CD4-positive, CD25-positive, alpha-beta regulatory T cell (primary cell): Measurements from ENCODE around the gene HDLBP. TPM values are rescaled to one million over a fixed set of nuclear protein-coding genes. Genes with fewer than 3 reads are reported as not detected.

ENCODE experiments used
- ATAC-seq, 2 donors: fragments of 150-1000 bp; cut with Tn5 transposase; one replicate each; pipeline ENCODE4 v1.10.0; 2021; ENCODE audit warnings: low read depth in 2 of 2, moderate number of reproducible peaks in 2 of 2, moderate library complexity in 1 of 2
- DNase-seq, 3 donors: peaks; one replicate each; pipeline versions ENCODE4 v3.0.0 to v3.0.0-alpha.2; 2012 to 2022; ENCODE audit warnings: mixed read lengths in 1 of 3
- H3K27ac ChIP-seq: one replicate; pipeline ENCODE4 v1.7.0; 2013; ENCODE audit warnings: mild to moderate bottlenecking, low read length; ENCODE audit not compliant: insufficient read depth, poor library complexity, severe bottlenecking
- H3K27me3 ChIP-seq: one replicate; pipeline ENCODE4 v1.7.0; 2013; ENCODE audit warnings: low read length; ENCODE audit not compliant: control insufficient read depth, insufficient read depth
- H3K36me3 ChIP-seq: one replicate; pipeline ENCODE4 v1.7.0; 2013; ENCODE audit warnings: mild to moderate bottlenecking, low read length, moderate library complexity; ENCODE audit not compliant: control insufficient read depth, insufficient read depth
- H3K4me1 ChIP-seq: 2 replicates; pipeline ENCODE4 v1.7.0; 2013; ENCODE audit warnings: mild to moderate bottlenecking, low read length; ENCODE audit not compliant: insufficient read depth, control insufficient read depth, poor library complexity, severe bottlenecking
- H3K4me3 ChIP-seq: one replicate; pipeline ENCODE4 v1.7.0; 2013; ENCODE audit warnings: low read depth, mild to moderate bottlenecking, low read length, moderate library complexity
- H3K9me3 ChIP-seq, 2 experiments: 1 replicate in 1 of 2; 2 replicates in 1 of 2; pipeline ENCODE4 v1.7.0; 2013; ENCODE audit warnings: low read length in 2 of 2, mild to moderate bottlenecking in 1 of 2, moderate library complexity in 1 of 2; ENCODE audit not compliant: control insufficient read depth in 2 of 2
- H3K27ac Mint-ChIP-seq, 3 donors: one replicate each; pipeline ENCODE4 v1.8.0; 2020 to 2022; ENCODE audit warnings: mild to moderate bottlenecking in 3 of 3, mixed read lengths in 3 of 3, moderate library complexity in 2 of 3
- H3K27me3 Mint-ChIP-seq: one replicate; pipeline ENCODE4 v1.8.0; 2022; ENCODE audit warnings: mild to moderate bottlenecking, mixed read lengths
- H3K36me3 Mint-ChIP-seq: one replicate; pipeline ENCODE4 v1.8.0; 2020; ENCODE audit warnings: mixed read lengths
- H3K4me1 Mint-ChIP-seq, 4 donors: one replicate each; pipeline ENCODE4 v1.8.0; 2020 to 2022; ENCODE audit warnings: mixed read lengths in 4 of 4, mild to moderate bottlenecking in 1 of 4
- H3K4me3 Mint-ChIP-seq, 4 donors: one replicate each; pipeline ENCODE4 v1.8.0; 2020 to 2022; ENCODE audit warnings: mild to moderate bottlenecking in 4 of 4, mixed read lengths in 4 of 4, moderate library complexity in 3 of 4
- H3K9me3 Mint-ChIP-seq, 7 donors: one replicate each; pipeline ENCODE4 v1.8.0; 2020 to 2022; ENCODE audit warnings: mixed read lengths in 7 of 7, mild to moderate bottlenecking in 3 of 7, moderate library complexity in 2 of 7
- polyA plus RNA-seq, 4 donors: library from polyadenylated mRNA; unstranded; fragments of 300-500 nt; fragmentation: Illumina TruSeq; gene quantifications; one replicate each; pipeline ENCODE4 v1.2.3, GENCODE V29; 2021
- total RNA-seq: library from RNA; stranded (reverse); gene quantifications from one replicate; pipeline ENCODE4 v1.2.3, GENCODE V29; 2022

The HDLBP gene
- total and polyA plus RNA-seq, 5 donors from 2014 or later = 33.6 to 121 (median 41.7) TPM

GRCh38 chr2:241187918-241188234, 127.6 kb downstream of the HDLBP start:
- H3K27ac Mint-ChIP-seq = no peak overlapping the region
- no peak for ATAC-seq
- H3K27me3 ChIP-seq = no peaks in the 10 kb centered on the region
- H3K4me3 ChIP-seq = no peak overlapping the region
- DNase-seq = no peak
- H3K4me1 Mint-ChIP-seq = no peaks in the 10 kb centered on the region
- H3K4me1 ChIP-seq = no peaks in the 10 kb centered on the region
- H3K9me3 ChIP-seq = no peaks in the 10 kb centered on the region
- peaks cover 4% of the 10 kb centered on the region for H3K36me3 Mint-ChIP-seq
- H3K4me3 Mint-ChIP-seq = no peak overlapping the region
- no peaks in the 10 kb centered on the region for H3K9me3 Mint-ChIP-seq
- no peaks in the 10 kb centered on the region for H3K27me3 Mint-ChIP-seq
- no peak overlapping the region for H3K27ac ChIP-seq
- peaks cover 9% of the 10 kb centered on the region for H3K36me3 ChIP-seq

DNA sequence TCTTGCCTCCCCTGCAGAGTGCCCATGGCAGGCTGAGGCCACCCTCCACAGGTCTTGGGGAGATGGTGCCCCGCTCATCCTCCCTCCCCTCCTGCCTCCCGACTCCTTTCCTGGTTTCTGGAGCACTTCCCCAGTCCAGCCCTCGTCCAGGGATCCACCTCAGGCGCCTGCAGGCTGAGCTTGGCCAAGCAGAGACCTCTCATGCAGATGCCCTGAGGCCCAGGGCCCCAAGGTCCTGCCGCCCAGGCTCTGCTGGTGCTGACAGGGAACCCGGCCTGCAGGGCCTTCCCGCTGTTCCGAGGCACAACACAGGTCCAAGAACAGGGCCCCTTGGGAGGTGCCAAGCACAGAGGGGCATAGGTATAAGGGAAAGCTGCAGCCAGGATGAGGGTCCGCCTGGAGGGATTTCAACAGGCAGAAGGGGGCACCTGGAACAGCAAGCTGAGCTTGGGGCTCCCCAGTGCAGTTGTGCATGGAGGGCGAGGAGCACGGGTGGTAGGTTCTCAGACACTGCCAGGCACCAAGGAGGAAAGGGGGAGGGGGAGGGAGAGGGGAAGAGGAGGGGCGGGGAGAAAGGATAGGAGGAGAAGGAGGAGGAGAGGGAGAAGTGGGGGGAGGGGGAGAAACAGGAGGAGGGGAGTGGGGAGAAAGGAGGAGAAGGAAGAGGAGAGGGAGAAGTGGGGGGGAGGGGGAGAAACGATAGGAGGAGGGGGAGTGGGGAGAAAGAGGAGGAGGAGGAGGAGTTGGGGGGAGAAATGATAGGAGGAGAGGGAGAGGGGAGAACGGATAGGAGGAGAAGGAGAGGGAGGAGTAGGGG, 128.2 kb downstream of the HDLBP start:
- no peaks in the 10 kb centered on the region for H3K27me3 ChIP-seq
- Mint-ChIP-seq H3K4me1 (no peaks in the 10 kb centered on the region), H3K4me3 (no peak overlapping the region), H3K27ac (no peak overlapping the region), H3K36me3 (peaks cover 4% of the 10 kb centered on the region), H3K9me3 (no peaks in the 10 kb centered on the region), H3K27me3 (no peaks in the 10 kb centered on the region)
- no peak overlapping the region for H3K4me3 ChIP-seq
- ATAC-seq = no peak
- DNase-seq = no peak
- H3K9me3 ChIP-seq = no peaks in the 10 kb centered on the region
- H3K36me3 ChIP-seq = peaks cover 13% of the 10 kb centered on the region
- no peaks in the 10 kb centered on the region for H3K4me1 ChIP-seq
- H3K27ac ChIP-seq = no peak overlapping the region

DNA sequence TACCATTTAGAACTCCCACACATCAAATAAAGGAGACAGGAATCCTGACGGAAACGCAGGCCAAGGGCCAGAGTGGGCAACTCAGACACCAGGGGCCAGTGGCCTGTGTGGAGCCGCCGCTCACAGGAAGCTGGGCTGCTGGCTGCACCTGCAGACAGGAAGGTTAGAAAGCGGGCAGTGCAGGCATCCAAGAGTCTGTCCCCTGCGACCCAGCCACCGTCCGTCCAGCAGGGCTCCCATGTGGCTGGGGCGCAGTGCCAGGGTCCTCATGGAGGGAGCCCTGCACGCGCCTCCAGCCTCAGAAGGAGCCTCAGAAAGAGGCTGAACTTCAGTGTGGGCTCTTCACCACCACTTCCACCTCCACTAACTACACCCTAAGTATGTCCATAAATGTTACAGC, 129.5 kb downstream of the HDLBP start:
- no peaks in the 10 kb centered on the region for H3K4me1 Mint-ChIP-seq
- H3K4me3 Mint-ChIP-seq = no peak overlapping the region
- H3K27me3 Mint-ChIP-seq = no peaks in the 10 kb centered on the region
- Histone ChIP-seq H3K9me3 (no peaks in the 10 kb centered on the region), H3K4me1 (no peaks in the 10 kb centered on the region), H3K4me3 (no peak overlapping the region), H3K36me3 (peaks cover 13% of the 10 kb centered on the region), H3K27me3 (no peaks in the 10 kb centered on the region), H3K27ac (no peak overlapping the region)
- no peaks in the 10 kb centered on the region for H3K9me3 Mint-ChIP-seq
- DNase-seq = no peak
- ATAC-seq = no peak
- H3K36me3 Mint-ChIP-seq = peaks cover 7% of the 10 kb centered on the region
- no peak overlapping the region for H3K27ac Mint-ChIP-seq

GRCh38 chr2:241184901-241185300, 130.6 kb downstream of the HDLBP start:
- peaks cover 17% of the 10 kb centered on the region for H3K36me3 ChIP-seq
- no peaks in the 10 kb centered on the region for H3K9me3 ChIP-seq
- Mint-ChIP-seq H3K36me3 (peaks cover 11% of the 10 kb centered on the region), H3K27me3 (no peaks in the 10 kb centered on the region), H3K4me3 (no peak overlapping the region), H3K4me1 (no peaks in the 10 kb centered on the region), H3K27ac (no peak overlapping the region), H3K9me3 (no peaks in the 10 kb centered on the region)
- no peaks in the 10 kb centered on the region for H3K4me1 ChIP-seq
- ATAC-seq (no peak), DNase-seq (no peak)
- H3K4me3 ChIP-seq = no peak overlapping the region
- H3K27me3 ChIP-seq = no peaks in the 10 kb centered on the region
- H3K27ac ChIP-seq = no peak overlapping the region

DNA sequence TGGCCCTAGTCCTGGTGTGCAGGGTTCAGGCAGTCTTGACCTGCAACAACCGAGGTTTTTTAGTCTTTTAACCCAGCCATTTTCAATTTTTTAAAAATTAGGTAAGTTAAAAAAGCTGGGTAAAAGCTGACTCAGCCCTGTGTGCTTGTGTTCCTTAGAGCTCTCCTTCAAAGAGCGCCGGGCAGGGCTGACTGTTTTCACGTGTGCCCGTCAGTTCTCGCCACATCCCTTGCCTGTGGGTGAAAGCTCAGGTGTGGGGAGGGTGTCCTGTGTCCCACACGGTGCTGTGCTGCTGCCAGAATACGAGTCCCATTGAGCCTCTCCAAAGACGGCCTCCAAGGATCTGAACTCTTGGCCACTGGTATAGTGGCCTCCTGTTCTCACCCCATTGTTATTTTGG, 132.3 kb downstream of the HDLBP start:
- Mint-ChIP-seq H3K4me1 (peaks cover 0 to 9% (median 3%) of the 10 kb centered on the region in 4 donors), H3K36me3 (peaks cover 23% of the 10 kb centered on the region), H3K4me3 (no peak overlapping the region), H3K27me3 (no peaks in the 10 kb centered on the region), H3K9me3 (no peaks in the 10 kb centered on the region), H3K27ac (no peak overlapping the region)
- Histone ChIP-seq H3K36me3 (peaks cover 22% of the 10 kb centered on the region), H3K27ac (no peak overlapping the region), H3K4me3 (no peak overlapping the region), H3K4me1 (no peaks in the 10 kb centered on the region), H3K9me3 (no peaks in the 10 kb centered on the region), H3K27me3 (no peaks in the 10 kb centered on the region)
- ATAC-seq (no peak), DNase-seq (no peak)

DNA sequence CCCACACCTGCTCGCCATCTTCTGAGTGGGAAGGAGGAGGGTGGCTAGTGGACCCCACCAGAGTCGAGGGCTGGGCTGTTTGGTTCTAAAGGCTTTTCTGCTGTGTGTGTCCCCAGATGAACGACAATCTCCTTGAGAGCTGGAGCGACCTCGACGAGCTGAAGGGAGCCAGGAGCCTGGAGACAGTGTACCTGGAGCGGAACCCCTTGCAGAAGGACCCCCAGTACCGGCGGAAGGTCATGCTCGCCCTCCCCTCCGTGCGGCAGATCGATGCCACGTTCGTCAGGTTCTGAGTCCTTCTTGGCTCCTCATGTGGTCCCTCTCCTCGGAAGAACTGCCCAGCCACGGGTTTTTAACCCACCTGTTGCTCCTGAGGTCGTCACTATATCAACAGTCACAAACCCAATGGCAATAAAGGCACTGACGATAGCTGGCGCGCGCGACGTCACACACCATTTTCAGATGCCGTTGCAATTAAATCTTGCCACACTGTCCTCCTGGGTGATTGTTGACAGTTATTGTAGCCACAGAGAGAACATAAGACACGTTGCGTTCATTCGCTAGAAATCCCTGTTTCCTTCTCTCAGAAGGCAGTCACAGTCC, 132.8 kb downstream of the HDLBP start:
- Mint-ChIP-seq H3K4me1 (peaks cover 0 to 9% (median 3%) of the 10 kb centered on the region in 4 donors), H3K4me3 (no peak overlapping the region), H3K27me3 (no peaks in the 10 kb centered on the region), H3K27ac (no peak overlapping the region), H3K36me3 (peaks cover 23% of the 10 kb centered on the region), H3K9me3 (no peaks in the 10 kb centered on the region)
- Histone ChIP-seq H3K27me3 (no peaks in the 10 kb centered on the region), H3K9me3 (no peaks in the 10 kb centered on the region), H3K4me3 (no peak overlapping the region), H3K4me1 (no peaks in the 10 kb centered on the region), H3K36me3 (peaks cover 25% of the 10 kb centered on the region), H3K27ac (no peak overlapping the region)
- ATAC-seq (no peak), DNase-seq (no peak)

DNA sequence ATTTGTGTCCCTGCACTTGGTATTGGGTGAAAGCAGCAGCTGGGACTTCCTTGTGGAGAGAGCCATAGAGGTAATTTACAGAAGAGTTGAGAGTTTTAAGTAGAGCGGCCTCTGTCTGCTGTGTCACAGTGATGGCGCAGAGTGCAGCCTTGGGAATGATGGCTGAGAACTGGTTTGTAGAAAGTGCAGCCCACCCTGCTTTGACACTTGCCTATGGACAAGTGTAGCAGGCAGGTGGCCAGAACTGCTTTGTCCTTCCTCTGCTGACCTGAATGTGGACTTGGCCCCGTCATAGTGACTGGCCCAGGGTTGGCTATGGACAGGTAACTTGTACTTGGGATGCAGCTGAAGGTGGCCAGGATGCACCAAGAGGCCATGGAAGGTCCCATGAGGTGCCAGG, 133.3 kb downstream of the HDLBP start:
- no peaks in the 10 kb centered on the region for H3K27me3 Mint-ChIP-seq
- Histone ChIP-seq H3K4me1 (no peaks in the 10 kb centered on the region), H3K9me3 (no peaks in the 10 kb centered on the region), H3K4me3 (no peak overlapping the region), H3K27me3 (no peaks in the 10 kb centered on the region), H3K27ac (no peak overlapping the region), H3K36me3 (peaks cover 28% of the 10 kb centered on the region)
- peaks cover 0 to 9% (median 3%) of the 10 kb centered on the region in 4 donors for H3K4me1 Mint-ChIP-seq
- no peak for DNase-seq
- no peak overlapping the region for H3K4me3 Mint-ChIP-seq
- H3K36me3 Mint-ChIP-seq = peaks cover 23% of the 10 kb centered on the region
- no peak overlapping the region for H3K27ac Mint-ChIP-seq
- no peak for ATAC-seq
- H3K9me3 Mint-ChIP-seq = no peaks in the 10 kb centered on the region

DNA sequence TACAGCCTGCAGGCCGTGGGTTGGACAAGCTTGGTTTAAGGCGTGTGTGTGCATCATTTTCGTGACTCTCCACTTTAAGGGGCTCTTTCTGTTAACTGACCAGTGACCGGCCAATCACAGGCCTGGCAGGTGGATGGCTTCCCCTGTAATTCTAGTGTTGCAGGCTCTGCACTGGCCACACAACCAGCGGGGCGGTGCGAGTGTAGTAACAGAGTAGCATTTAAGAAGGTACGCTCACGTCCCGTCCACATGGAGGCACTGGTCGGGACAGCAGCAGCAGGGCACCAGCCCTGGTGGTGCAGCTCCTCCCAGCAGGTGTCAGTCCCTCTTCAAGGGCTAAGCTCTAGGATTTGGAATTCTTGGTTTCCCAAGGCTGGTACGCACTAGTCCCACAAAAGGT, 135.0 kb downstream of the HDLBP start:
- no peaks in the 10 kb centered on the region for H3K27me3 Mint-ChIP-seq
- H3K4me3 Mint-ChIP-seq = no peak overlapping the region
- DNase-seq = no peak
- no peaks in the 10 kb centered on the region for H3K9me3 Mint-ChIP-seq
- no peak overlapping the region for H3K4me3 ChIP-seq
- H3K27ac Mint-ChIP-seq = no peak overlapping the region
- no peak for ATAC-seq
- peaks cover 29% of the 10 kb centered on the region for H3K36me3 ChIP-seq
- no peaks in the 10 kb centered on the region for H3K9me3 ChIP-seq
- H3K27ac ChIP-seq = no peak overlapping the region
- peaks cover 23% of the 10 kb centered on the region for H3K36me3 Mint-ChIP-seq
- no peaks in the 10 kb centered on the region for H3K4me1 ChIP-seq
- peaks cover 0 to 9% (median 3%) of the 10 kb centered on the region in 4 donors for H3K4me1 Mint-ChIP-seq
- no peaks in the 10 kb centered on the region for H3K27me3 ChIP-seq
